C4-2B (cell line): ENCODE results near the gene CHKB.

ENCODE experiments used
- ZFX ChIP-seq: fragments of 450-650 bp; IDR thresholded peaks from 2 replicates; pipeline ENCODE4 v1.6.1; 2017
- TF ChIP-seq, protein P1 (sequence below): fragments of 450-650 bp; conservative IDR thresholded peaks from 2 replicates; pipeline ENCODE4 v1.5.1; 2017; ENCODE audit warnings: mild to moderate bottlenecking

DNA sequence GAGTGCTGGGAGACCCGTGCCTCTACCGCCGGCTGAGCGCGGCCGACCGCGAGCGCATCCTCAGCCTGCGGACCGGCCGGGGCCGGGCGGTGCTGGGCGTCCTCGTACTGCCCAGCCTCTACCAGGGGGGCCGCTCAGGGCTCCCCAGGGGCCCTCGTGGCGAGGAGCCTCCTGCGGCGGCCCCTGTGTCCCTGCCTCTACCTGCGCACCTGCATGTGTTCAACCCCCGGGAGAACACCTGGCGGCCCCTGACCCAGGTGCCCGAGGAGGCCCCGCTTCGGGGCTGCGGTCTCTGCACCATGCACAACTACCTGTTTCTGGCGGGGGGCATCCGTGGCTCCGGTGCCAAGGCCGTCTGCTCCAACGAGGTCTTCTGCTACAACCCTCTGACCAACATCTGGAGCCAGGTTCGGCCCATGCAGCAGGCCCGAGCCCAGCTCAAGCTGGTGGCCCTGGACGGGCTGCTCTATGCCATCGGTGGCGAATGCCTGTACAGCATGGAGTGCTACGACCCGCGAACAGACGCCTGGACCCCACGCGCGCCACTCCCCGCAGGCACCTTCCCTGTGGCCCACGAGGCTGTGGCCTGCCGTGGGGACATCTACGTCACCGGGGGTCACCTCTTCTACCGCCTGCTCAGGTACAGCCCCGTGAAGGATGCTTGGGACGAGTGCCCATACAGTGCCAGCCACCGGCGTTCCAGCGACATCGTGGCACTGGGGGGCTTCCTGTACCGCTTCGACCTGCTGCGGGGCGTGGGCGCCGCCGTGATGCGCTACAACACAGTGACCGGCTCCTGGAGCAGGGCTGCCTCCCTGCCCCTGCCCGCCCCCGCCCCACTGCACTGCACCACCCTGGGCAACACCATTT, 33.5 kb downstream of the CHKB start:
- TF ChIP-seq, protein P1, sequence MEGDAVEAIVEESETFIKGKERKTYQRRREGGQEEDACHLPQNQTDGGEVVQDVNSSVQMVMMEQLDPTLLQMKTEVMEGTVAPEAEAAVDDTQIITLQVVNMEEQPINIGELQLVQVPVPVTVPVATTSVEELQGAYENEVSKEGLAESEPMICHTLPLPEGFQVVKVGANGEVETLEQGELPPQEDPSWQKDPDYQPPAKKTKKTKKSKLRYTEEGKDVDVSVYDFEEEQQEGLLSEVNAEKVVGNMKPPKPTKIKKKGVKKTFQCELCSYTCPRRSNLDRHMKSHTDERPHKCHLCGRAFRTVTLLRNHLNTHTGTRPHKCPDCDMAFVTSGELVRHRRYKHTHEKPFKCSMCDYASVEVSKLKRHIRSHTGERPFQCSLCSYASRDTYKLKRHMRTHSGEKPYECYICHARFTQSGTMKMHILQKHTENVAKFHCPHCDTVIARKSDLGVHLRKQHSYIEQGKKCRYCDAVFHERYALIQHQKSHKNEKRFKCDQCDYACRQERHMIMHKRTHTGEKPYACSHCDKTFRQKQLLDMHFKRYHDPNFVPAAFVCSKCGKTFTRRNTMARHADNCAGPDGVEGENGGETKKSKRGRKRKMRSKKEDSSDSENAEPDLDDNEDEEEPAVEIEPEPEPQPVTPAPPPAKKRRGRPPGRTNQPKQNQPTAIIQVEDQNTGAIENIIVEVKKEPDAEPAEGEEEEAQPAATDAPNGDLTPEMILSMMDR, result no peak
- no peak for TF ChIP-seq ZFX
